IPS-11a (cell line): ENCODE measurements around the gene UNC45B.
"Not testable (repeated sequence)": the region's sequence is repeated elsewhere in the genome, so short reads cannot be mapped to it uniquely, and the experiment has no call there.

ENCODE experiments used
- H3K4me3 ChIP-seq: one replicate; pipeline ENCODE4 v1.5.1; 2013; ENCODE audit warnings: low read depth, low read length, control low read depth

The UNC45B gene

DNA sequence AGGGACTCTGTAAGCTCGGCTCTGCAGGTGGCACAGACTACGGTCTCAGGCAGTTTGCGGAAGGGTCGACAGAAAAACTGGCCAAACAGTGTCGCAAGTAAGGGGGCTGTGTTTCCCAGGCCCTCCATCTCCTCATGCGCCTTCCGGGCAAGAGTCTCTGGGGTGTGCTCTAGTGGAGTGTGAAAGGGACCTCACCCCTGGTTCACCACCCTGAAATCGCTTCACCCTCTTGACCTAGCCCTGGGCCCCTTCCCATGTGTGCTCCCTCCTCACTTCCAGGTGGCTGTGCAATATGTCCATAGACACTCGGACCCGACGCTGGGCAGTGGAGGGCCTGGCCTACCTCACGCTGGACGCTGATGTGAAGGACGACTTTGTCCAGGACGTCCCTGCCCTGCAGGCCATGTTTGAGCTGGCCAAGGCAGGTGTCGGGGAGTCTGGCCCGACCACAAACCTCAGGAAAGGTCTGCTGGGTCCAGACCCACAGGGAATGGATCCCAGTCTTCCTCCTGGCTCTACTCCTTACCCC is 22.3 kb downstream of the UNC45B start:
- no peak overlapping the region for H3K4me3 ChIP-seq

DNA sequence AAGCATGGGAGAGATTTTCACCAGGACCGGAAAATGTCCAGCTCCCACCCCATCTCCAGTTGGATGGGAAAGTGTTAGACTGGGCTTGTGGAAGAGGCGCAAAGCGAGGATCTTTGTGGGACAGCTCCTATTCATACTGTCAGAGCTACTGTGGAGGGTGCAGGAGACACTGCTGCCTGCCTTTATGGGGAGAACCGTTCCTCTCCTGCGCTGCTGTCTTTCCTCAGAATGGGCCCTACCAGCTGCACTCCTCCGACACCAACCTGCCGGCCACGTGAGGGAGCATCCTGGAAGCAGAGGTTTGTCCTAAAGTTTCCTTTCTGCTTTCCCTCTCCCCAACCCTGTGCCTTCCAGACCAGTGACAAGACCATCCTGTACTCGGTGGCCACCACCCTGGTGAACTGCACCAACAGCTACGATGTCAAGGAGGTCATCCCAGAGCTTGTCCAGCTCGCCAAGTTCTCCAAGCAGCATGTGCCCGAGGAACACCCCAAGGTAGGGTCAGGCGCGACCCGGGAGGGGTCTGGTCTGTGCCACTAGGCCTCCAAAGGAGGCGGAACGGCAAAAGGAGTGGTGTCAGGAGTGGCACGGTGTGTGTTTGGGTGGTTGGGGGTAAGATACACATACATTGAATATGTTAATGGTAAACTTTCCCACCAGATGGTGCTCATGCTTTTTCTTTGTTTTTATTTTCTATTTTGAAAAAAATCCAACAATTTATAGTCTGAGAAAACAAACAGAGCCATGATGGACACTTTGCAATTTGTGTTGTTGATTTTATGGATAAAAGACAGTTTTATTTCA is 23.6 kb downstream of the UNC45B start:
- H3K4me3 ChIP-seq: no peak overlapping the region

DNA sequence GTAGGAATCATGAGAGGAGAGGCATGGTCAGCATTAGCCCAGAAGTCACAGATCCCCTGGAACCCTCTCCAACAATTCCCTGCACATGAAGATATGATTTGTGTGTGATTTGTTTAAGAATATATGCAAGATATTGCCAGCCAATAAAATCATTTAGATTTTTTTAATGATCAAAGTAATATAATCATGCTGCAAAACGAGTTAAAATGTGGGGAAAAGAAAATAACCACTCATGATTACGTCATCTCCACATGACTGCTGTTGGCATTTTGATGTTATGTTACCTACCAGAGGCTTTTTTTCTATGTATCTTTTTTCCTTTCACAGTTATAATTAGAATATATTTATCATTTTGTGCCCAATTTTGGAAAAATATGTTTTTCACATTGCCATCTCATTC is 24.2 kb downstream of the UNC45B start:
- H3K4me3 ChIP-seq: no peak overlapping the region

DNA sequence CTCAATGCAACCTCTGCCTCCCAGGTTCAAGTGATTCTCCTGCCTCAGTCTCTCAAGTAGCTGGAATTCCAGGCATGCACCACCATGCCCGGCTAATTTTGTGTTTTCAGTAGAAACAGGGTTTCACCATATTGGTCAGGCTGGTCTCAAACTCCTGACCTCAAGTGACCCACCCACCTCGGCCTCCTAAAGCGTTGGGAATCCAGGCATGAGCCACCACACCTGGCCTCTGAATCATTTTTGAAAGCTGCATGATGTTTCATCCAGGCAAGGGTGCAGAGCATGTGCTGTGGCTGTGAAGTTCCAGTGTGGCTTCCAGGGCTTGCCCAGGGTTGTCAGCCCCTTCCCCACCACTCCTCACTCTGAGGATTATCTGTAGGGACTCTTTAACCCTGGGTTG is 24.7 kb downstream of the UNC45B start:
- H3K4me3 ChIP-seq: not testable (repeated sequence)

DNA sequence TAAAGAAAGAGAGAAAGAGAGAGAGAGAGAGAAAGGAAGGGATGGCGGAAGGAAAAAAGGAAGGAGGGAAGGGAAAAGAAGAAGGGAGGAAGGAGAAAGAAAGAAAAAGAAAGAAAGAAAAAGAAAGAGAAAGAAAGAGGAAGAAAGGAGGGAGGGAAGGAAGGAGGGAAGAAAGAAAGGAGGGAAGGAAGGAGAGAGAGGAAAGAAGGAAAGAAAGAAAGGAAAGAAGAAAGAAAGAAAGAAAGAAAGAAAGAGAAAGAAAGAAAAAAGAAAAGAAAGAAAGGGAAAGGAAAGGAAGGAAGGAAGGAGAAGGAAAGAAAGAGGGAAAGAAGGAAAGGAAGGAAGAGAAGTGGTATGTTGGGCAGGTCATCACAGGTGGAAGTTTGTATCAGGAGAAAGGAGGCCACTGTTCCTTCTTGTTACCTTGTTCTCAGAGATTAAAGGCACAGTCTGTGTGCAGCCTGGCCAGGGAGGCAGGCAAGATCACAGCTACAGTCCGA is 27.3 kb downstream of the UNC45B start:
- H3K4me3 ChIP-seq: no peak overlapping the region

DNA sequence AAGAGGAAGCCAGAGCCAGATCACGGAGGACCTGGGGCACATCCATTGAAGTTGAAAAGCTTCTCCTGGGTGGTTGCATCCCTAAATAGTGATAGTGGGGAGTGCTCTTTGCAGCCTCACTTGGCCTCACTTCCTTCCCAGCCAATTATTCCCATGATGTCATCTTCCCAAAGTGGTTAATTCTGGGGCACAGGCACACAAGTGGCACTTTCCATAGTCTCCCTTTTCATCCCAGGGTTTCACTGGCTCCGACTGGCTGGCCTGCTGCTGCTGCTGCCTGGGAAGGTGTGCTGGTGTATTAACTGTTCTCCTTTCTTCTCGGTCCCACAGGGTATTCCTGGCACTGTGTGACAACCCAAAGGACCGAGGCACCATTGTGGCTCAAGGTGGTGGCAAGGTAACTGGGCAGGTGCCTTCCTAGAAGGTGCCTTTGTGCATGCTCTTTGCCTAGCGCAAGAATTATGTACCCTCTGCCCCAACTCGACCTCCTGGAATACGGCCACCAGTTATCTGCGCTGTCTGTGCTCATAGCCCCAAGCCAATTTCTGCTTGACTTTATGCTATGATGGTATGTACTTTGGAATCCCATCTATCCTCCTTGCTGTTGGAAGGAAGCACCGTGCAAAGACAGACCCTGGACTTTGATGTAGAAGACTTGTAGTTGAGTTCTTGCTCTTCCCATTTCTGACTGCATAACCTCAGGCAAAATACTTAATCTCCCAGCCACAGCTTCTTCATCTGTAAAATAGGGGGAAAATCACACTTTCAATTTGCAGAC is 28.2 kb downstream of the UNC45B start:
- no peak overlapping the region for H3K4me3 ChIP-seq

DNA sequence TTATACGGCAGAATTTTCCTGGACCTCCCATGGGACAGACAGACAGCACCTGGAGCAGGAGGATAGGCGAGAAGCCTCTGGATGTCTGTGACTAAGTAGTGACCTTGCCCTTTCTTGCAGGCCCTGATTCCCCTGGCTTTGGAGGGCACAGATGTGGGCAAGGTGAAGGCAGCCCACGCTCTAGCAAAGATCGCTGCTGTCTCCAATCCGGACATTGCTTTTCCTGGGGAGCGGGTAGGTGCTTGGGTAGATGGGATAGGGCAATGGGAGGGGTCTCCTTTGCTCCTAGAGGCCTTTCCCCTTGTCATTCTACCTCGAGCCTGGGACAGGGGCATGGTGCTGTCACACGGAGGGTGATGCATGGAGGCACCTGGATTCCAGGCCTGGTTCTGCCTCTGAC is 29.3 kb downstream of the UNC45B start:
- no peak overlapping the region for H3K4me3 ChIP-seq

DNA sequence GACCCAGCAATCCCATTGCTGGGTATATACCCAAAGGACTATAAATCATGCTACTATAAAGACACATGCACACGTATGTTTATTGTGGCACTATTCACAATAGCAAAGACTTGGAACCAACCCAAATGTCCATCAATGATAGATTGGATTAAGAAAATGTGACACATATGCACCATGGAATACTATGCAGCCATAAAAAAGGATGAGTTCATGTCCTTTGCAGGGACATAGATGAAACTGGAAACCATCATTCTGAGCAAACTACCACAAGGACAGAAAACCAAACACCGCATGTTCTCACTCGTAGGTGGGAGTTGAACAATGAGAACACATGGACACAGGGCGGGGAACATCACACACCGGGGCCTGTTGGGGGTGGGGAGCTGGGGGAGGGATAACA is 31.8 kb downstream of the UNC45B start:
- H3K4me3 ChIP-seq: not testable (repeated sequence)

DNA sequence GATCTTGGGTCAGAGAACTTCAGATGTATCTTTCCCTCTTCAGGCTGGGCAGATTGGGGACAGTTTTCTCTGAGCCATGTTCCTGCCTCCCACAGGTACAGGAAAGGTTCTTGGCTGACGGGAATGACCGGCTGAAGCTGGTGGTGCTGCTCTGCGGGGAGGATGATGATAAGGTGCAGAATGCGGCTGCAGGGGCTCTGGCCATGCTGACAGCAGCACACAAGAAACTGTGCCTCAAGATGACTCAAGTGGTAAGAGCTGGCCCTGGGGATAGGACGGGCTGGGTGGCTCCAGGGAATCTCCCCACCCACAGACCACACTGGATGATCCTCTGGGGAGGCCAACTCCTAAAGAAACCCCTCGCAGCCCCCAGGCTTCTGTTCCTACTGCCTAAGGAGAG is 35.7 kb downstream of the UNC45B start:
- H3K4me3 ChIP-seq: no peak overlapping the region

DNA sequence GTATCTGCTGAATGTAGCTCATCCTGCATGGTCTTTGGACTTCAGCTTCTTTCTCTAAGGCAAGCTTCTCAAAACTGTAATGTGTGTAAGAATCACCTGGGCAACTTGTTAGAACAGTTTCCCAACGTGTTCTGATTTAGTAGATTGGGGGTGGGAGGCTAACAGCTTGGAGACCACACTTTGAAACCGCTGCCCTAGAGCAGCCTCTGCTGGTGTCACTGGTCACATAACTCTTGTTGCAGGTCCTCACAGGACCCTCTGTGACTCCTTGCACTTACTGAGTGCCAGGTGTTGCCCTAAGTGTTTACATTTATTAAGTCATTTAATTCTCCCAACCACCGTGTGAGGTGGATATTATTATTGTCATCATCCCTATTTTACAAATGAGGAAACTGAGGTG is 36.7 kb downstream of the UNC45B start:
- no peak overlapping the region for H3K4me3 ChIP-seq

DNA sequence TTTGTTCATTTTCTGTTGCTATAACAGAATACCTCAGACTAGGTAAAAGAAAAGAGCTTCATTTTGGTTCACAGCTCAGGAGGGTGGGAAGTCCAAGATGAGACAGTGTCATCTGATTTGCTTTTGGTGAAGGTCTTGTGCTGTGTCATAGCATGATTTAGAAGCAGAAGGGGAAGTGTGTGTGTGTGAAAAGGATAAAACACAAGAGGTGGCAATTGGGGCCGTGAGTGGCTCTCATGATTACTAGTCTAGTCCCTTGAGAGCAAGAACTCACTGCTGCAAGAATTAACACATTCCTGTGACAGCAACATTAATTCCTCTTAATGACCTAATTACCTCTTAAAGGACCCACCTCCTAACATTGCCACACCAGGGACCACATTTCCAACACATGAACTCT is 38.2 kb downstream of the UNC45B start:
- no peak overlapping the region for H3K4me3 ChIP-seq

DNA sequence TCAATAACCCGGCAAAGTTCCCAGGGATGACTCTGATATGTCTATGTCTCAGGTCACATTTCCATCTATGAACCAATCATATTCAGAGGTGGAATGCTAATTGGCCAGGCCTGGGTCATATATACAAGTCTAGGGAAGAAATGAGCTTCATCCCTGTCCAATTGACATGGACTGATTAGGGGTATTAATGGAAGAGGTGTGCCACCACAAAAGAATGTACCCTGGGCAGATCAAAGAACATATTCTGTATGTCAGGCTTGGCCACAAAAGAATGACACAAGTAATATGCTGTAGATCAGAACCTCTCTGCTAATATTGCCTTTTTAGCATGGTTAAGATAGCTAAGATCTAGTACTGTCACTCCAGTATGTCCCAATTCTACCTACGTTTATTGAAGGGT is 39.9 kb downstream of the UNC45B start:
- no peak overlapping the region for H3K4me3 ChIP-seq

DNA sequence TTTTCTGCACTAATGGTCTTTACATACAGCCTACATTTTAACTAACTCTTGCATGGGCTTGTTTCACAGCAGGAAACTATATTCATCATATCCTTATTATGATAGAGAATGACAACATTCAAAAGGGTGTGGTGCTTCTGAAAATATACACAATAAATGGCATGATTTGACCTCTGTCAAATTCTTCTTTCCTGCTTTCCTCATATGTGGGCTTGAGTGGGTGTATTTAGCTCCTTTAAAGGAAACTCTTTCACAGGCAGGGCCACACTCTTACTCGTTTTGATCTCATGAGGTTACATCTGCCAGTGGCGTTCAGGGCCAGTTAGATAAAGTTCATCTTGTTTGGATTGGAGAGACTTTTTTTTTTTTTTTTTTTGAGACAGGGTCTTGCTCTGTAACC is 40.5 kb downstream of the UNC45B start:
- H3K4me3 ChIP-seq: no peak overlapping the region

DNA sequence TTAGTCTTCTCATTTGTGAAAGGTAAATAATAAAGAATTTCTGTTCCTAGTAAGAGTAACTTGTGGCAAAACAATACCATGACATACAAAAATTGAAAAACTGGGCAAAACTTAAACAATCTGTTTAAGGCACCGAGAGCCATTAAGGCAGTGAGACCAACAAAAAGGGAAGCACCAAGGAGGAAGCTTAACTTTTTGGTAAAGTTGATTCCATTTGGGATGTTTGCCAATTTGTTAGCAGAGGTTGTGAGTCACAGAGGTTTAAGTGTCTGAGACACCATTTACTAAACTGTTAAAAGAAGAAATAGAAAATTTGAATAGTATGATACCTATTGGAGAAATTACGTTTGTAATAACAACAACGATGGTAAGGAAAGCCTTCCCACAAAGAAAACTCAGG is 41.7 kb downstream of the UNC45B start:
- no peak overlapping the region for H3K4me3 ChIP-seq

DNA sequence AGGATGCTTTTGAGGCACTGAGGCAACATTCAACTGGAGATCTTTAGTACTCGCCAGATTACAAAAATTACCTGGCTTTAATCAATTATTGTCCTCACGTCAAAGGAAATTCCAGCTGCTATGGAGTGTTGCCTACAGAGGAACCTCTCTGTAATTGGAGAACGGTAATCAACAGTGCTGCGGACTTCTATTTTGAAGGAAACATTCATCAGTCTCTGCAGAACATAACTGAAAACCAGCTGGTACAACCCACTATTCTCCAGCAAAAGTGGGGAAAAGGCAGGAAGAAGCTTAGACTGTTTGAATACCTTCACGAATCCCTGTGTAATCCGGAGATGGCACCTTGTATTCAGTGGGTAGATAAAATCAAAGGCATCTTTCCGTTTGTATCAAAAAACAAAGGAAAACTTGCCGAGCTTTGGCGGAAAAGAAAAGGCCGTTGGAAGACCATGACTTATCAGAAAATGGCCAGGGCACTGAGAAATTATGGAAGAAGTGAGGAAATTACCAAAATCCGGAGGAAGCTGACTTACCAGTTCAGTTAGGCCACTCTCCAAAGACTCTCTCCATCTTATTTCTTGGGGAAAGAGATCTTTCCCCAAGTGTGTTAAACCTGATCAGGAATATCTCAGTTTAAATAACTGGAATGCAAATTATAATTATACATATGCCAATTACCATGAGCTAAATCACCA is 43.5 kb downstream of the UNC45B start:
- H3K4me3 ChIP-seq: no peak overlapping the region

DNA sequence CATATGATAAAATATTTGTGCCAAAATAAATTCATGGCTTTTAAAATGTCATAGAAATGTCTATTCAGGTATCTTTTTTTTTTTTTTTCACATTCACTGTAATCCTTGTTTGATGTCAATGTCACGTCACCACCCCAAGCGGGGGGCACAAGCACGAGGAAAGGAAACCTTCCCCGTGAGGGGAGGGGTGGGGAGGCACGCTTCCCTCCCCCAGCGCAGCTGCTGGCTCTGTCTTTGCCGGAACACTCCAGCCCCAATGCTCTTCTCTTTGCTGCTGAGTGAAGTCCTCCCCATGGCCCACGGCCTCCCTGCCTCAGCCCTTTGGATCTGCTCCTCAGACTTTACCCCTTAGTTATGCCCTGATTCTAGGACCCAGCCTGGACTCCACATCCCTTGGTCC is 45.1 kb downstream of the UNC45B start:
- no peak overlapping the region for H3K4me3 ChIP-seq

DNA sequence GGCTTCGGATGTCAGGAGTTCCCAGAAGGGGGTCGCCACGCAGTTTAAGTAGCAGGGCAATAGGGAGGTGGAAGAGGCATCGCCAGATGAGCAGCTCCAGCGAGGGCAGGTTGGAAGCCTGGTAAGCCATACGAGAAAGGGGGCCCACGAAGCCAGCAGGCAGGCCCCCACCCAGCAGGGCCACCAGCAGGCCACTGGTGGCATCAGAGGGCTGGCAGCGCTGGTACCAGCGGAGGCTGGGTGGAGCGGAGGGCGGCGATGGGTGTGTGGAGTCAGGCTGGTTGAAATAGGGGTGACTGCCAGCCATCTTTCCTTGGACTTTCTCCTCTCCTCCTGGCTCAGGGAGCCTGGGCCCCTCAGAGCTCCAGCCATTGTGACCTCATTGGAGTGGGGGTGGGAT is 46.4 kb downstream of the UNC45B start, which contains the start of gene SLC35G3:
Gene SLC35G3 (minus strand): TSS at position 393 of the 400 bp plus-strand sequence. CDS start 86 bp downstream, at position 307.
- not testable (repeated sequence) for H3K4me3 ChIP-seq

DNA sequence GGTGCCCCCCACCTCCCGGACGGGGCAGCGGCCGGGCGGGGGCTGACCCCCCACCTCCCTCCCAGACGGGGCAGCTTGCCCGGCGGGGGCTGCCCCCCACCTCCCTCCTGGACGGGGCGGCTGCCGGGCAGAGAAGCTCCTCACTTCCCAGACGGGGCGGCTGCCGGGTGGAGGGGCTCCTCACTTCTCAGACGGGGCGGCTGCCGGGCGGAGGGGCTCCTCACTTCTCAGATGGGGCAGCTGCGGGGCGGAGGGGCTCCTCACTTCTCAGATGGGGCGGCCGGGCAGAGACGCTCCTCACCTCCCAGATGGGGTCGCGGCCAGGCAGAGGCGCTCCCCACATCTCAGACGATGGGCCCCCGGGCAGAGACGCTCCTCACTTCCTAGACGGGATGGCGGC is 47.4 kb downstream of the UNC45B start:
- not testable (repeated sequence) for H3K4me3 ChIP-seq

DNA sequence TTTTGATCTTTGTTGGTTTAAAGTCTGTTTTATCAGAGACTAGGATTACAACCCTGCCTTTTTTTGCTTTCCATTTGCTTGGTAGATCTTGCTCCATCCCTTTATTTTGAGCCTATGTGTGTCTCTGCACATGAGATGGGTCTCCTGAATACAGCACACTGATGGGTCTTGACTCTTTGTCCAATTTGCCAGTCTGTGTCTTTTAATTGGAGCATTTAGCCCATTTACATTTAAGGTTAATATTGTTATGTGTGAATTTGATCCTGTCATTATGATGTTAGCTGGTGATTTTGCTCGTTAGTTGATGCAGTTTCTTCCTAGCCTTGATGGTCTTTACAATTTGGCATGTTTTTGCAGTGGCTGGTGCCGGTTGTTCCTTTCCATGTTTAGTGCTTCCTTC is 55.0 kb downstream of the UNC45B start:
- H3K4me3 ChIP-seq: not testable (repeated sequence)

DNA sequence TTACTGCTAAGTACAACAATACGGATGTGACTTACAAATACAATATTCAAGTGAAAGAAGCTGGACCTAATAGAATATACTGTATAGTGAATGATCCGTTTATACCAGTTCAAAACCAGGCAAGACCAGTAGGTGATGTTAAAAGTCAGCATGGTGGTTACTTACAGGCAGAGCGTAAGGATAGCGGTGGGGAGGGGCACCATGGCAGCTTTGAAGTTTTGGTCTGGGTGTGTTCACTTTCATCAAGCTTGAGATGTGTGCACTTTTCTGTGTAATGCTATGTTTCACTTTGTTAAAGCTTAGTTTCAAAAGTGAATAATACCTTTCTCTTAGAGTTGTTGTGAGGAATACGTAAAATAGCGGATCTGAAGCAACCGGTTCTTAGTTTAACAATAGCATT is 63.1 kb downstream of the UNC45B start:
- no peak overlapping the region for H3K4me3 ChIP-seq

DNA sequence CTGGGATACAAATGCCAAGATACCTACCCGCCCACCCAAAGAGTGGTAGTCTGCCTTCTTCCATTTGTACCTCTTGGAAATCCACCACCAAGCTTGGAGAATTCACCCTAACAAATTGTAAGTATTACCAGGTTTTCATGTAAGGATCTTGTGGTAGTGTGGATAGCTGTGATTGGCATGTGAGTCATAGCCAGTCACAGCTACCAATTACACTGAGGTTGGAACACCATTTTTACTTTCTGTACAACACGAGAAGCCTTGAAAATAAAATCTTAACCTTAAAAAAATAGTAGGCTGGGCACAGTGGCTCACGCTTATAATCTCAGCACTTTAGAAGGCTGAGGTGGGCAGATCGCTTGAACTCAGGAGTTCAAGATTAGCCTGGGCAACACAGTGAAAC is 65.1 kb downstream of the UNC45B start:
- no peak overlapping the region for H3K4me3 ChIP-seq
